Measurements from ENCODE around the gene OR51B2. TPM values are rescaled to one million over a fixed set of nuclear protein-coding genes. Genes with fewer than 3 reads are reported as not detected.
"Not testable (repeated sequence)": the region's sequence is repeated elsewhere in the genome, so short reads cannot be mapped to it uniquely, and the experiment has no call there.

OR51B2 gene
- total RNA-seq, 2 donors from 2014 or later = not detected

- Histone ChIP-seq H3K27me3 (replicated peaks; ENCODE audit: insufficient read depth) (no peaks in the 10 kb centered on the region), H3K36me3 (no peaks in the 10 kb centered on the region), H3K4me3 (no peak overlapping the region), H3K4me1 (ENCODE audit: control insufficient read depth in 1 of 2, low read depth in 2 of 2) (no peaks in the 10 kb centered on the region), H3K27ac (no peak overlapping the region), H3K9me3 (no peaks in the 10 kb centered on the region)
- DNase-seq (ENCODE audit: low spot score) (no peak), ATAC-seq (ENCODE audit: insufficient number of reproducible peaks, low FRiP score, low read depth) (no peak)
- TF ChIP-seq CTCF (IDR thresholded peaks at IDR 0.05) = no peak
Measured at GRCh38 chr11:5349550-5349949, 25.5 kb upstream of the OR51B2 start.

GRCh38 chr11:5348551-5349194 is 24.6 kb upstream of the OR51B2 start:
- no peak for TF ChIP-seq CTCF (IDR thresholded peaks at IDR 0.05)
- ATAC-seq (ENCODE audit: insufficient number of reproducible peaks, low FRiP score, low read depth) = no peak
- Histone ChIP-seq H3K9me3 (no peaks in the 10 kb centered on the region), H3K4me1 (ENCODE audit: control insufficient read depth in 1 of 2, low read depth in 2 of 2) (no peaks in the 10 kb centered on the region), H3K4me3 (no peak overlapping the region), H3K36me3 (no peaks in the 10 kb centered on the region), H3K27me3 (replicated peaks; ENCODE audit: insufficient read depth) (no peaks in the 10 kb centered on the region), H3K27ac (no peak overlapping the region)
- no peak for DNase-seq (ENCODE audit: low spot score)

- TF ChIP-seq CTCF (IDR thresholded peaks at IDR 0.05) = no peak
- H3K9me3 ChIP-seq = no peaks in the 10 kb centered on the region
- no peaks in the 10 kb centered on the region for H3K4me1 ChIP-seq (ENCODE audit: control insufficient read depth in 1 of 2, low read depth in 2 of 2)
- H3K27me3 ChIP-seq (replicated peaks; ENCODE audit: insufficient read depth) = no peaks in the 10 kb centered on the region
- ATAC-seq (ENCODE audit: insufficient number of reproducible peaks, low FRiP score, low read depth) (no peak), DNase-seq (ENCODE audit: low spot score) (no peak)
- H3K4me3 ChIP-seq = no peak overlapping the region
- no peaks in the 10 kb centered on the region for H3K36me3 ChIP-seq
- no peak overlapping the region for H3K27ac ChIP-seq
Measured at GRCh38 chr11:5345831-5346230, 21.7 kb upstream of the OR51B2 start.

GRCh38 chr11:5343474-5344335 is 19.6 kb upstream of the OR51B2 start, which contains the start of gene OR51B5:
Gene OR51B5, minus strand, starts transcription at chr11:5343524. Its CDS starts 0 bp downstream, at chr11:5343524.
- Histone ChIP-seq H3K4me3 (no peak within 1 kb of the TSS), H3K36me3 (no peaks in the 10 kb centered on the region), H3K9me3 (no peaks in the 10 kb centered on the region), H3K27me3 (replicated peaks; ENCODE audit: insufficient read depth) (no peaks in the 10 kb centered on the region), H3K27ac (no peak within 1 kb of the TSS), H3K4me1 (ENCODE audit: control insufficient read depth in 1 of 2, low read depth in 2 of 2) (no peaks in the 10 kb centered on the region)
- ATAC-seq (ENCODE audit: insufficient number of reproducible peaks, low FRiP score, low read depth) (no peak), DNase-seq (ENCODE audit: low spot score) (no peak)
- no peak for TF ChIP-seq CTCF (IDR thresholded peaks at IDR 0.05)

- ATAC-seq (ENCODE audit: insufficient number of reproducible peaks, low FRiP score, low read depth) = no peak
Measured at GRCh38 chr11:5339771-5340322, 15.8 kb upstream of the OR51B2 start.

GRCh38 chr11:5337253-5337652 is 13.2 kb upstream of the OR51B2 start:
- H3K27me3 ChIP-seq (replicated peaks; ENCODE audit: insufficient read depth); H3K4me3 ChIP-seq; H3K36me3 ChIP-seq; ATAC-seq (ENCODE audit: insufficient number of reproducible peaks, low FRiP score, low read depth); DNase-seq (ENCODE audit: low spot score); H3K27ac ChIP-seq; H3K9me3 ChIP-seq; H3K4me1 ChIP-seq (ENCODE audit: control insufficient read depth in 1 of 2, low read depth in 2 of 2): not testable (repeated sequence)

More at GRCh38 chr11:5339771-5340322, 15.8 kb upstream of the OR51B2 start:
- Histone ChIP-seq H3K4me3 (no peak overlapping the region), H3K9me3 (no peaks in the 10 kb centered on the region), H3K4me1 (ENCODE audit: control insufficient read depth in 1 of 2, low read depth in 2 of 2) (no peaks in the 10 kb centered on the region), H3K36me3 (no peaks in the 10 kb centered on the region), H3K27me3 (replicated peaks; ENCODE audit: insufficient read depth) (no peaks in the 10 kb centered on the region), H3K27ac (no peak overlapping the region)
- no peak for DNase-seq (ENCODE audit: low spot score)
- no peak for TF ChIP-seq CTCF (IDR thresholded peaks at IDR 0.05)

Measured in thoracic aorta (tissue), 2 donors.